H1 (cell line): ENCODE measurements around the gene ISM1.

Experiments used
- CTCF ChIP-seq, 3 experiments: IDR thresholded peaks; 1 replicate in 2 of 3; 2 replicates in 1 of 3; pipeline versions ENCODE4 v1.5.1 to v1.6.1; 2011; ENCODE audit warnings: low read length in 3 of 3, mild to moderate bottlenecking in 3 of 3, inconsistent platforms in 2 of 3, low read depth in 1 of 3, moderate library complexity in 1 of 3; ENCODE audit not compliant: insufficient read depth in 1 of 3; ENCODE audit errors: control extremely low read depth in 1 of 3
- EGR1 ChIP-seq: IDR thresholded peaks from 2 replicates; pipeline ENCODE4 v1.6.1; 2011; ENCODE audit warnings: low read depth, low read length, borderline replicate concordance
- EZH2 ChIP-seq: fragments of 200-600 bp; sonication (generic); IDR thresholded peaks from 2 replicates; pipeline ENCODE4 v1.7.1; 2012; ENCODE audit warnings: low read depth, mild to moderate bottlenecking, moderate library complexity, low read length, inconsistent platforms; ENCODE audit not compliant: severe bottlenecking
- FOSL1 ChIP-seq: IDR thresholded peaks from 2 replicates; pipeline ENCODE4 v1.6.1; 2011; ENCODE audit warnings: mild to moderate bottlenecking, low read depth, low read length, moderate library complexity; ENCODE audit not compliant: insufficient read depth
- MAFK ChIP-seq: IDR thresholded peaks from 2 replicates; pipeline ENCODE4 v1.6.1; 2012; ENCODE audit warnings: low read depth, mild to moderate bottlenecking, improper control_type of control experiment, low read length
- PHF8 ChIP-seq: fragments of 200-600 bp; sonication (generic); conservative IDR thresholded peaks from 2 replicates; pipeline ENCODE4 v1.7.1; 2012; ENCODE audit warnings: low read depth, mild to moderate bottlenecking, inconsistent platforms, low read length, moderate library complexity

GRCh38 chr20:13219327-13220193 is 1.5 kb upstream of the ISM1 start:
- TF ChIP-seq EZH2 (peak; percentile 62), CTCF (IDR thresholded peaks at IDR 0.05; ENCODE audit: control extremely low read depth in 1 of 3, insufficient read depth in 1 of 3, low read depth in 1 of 3, low read length in 3 of 3) (no peak), PHF8 (no peak), FOSL1 (no peak), MAFK (no peak), EGR1 (no peak)
